Forelimb muscle (tissue), 1 donor: ENCODE measurements around the gene DMAC2. TPM values are rescaled to one million over a fixed set of nuclear protein-coding genes. Genes with fewer than 3 reads are reported as not detected.
"Not testable (repeated sequence)": the region's sequence is repeated elsewhere in the genome, so short reads cannot be mapped to it uniquely, and the experiment has no call there.

Source experiments
- DNase-seq: peaks from one replicate; pipeline ENCODE4 v3.0.0-alpha.2; 2013; ENCODE audit warnings: low read depth
- polyA plus RNA-seq: library from polyadenylated mRNA; unstranded; fragments of 120-200 nt; gene quantifications from one replicate; pipeline ENCODE4 v1.2.1, GENCODE V29; 2013; ENCODE audit not compliant: insufficient read length

The DMAC2 gene
- 42.9 TPM for polyA plus RNA-seq

DNA sequence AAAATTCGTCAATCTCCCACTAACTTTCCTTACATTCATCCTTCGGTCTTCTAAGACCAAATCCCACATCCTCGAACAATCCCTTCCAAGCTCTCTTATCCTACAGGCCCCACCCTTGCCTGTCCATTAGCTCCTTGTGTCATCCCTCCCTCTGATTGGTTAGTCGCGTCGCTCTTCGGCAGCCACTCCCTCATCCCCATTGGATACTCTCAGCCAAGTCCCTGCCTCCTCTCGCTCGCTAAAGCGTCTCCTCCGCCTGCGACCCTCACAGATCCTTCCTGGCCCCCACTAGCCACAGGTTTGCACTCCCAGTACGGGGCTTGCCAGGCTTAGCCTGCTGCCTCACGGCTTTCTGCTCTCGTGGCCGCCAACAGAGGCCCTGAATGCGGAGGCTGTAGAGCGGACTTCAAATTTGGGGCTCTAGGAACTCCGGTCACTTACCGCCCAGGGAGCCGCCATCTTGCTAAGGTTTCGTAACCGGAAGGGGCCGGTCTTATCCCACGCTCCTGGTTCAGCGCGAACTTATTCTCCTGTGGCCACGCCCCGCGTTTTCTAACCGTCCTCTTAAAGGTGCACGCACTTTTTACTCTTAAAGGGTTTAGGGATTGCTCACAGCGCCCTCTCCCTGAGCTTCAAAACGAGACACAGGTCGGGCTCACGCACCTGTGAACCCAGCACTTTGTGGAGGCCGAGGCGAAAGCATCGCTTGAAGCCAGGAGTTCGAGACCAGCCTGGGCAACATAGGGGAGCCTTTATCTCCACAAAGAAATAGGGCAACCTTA is at the start of gene DMAC2:
TSS of gene DMAC2 (minus strand) at position 472 of the 782 bp plus-strand sequence. CDS start at position 459, 13 bp downstream.
- DNase-seq: peak; percentile 94

DNA sequence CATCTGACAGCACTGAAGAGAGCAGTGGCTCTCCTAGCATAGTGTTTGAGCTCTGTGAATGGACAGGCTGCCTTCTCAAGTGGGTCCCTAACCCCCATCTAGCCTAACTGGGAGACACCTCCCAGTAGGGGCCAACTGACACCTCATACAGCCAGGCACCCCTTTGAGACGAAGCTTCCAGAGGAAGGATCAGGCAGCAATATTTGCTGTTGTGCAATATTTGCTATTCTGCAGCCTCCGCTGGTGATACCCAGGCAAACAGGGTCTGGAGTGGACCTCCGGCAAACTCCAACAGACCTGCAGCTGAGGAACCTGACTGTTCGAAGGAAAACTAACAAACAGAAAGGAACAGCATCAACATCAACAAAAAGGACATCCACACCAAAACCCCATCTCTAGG is 47.2 kb upstream of the DMAC2 start:
- not testable (repeated sequence) for DNase-seq

DNA sequence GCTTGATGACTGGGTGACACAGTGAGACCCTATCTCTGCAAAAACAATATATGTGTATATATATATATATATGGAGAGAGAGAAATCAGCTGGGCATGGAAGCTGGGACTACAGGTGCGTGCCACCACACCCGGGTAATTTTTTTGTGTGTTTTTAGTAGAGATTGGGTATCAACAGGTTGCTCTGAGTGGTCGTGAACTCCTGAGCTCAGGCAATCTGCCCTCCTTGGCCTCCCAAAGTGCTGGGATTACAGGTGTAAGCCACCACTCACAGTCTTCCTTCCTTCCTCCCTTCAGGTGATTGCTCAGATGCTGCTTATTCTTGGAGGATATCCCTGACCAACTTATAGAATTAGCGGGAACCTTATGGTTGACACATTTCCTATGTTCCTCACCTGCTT is 45.1 kb upstream of the DMAC2 start:
- DNase-seq: no peak

DNA sequence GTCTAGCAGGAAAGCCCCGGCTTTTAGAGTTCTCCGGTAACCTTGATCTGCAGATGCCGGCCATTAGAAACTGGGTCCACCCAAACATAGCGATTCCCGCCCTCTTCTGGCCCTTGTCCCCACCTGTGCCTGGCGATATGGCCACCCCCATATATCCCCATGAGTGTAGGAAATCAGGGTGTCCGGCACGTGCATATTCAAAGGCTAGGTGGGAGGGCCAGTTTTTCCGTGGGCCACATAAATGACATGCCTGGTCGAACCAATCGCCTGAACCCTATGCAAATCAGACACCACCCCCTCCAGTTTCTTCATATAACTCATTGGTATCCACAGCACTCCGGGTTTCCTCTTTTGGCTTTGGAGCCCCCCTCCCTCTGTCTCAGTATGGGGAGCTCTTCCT is 40.6 kb upstream of the DMAC2 start:
- no peak for DNase-seq

DNA sequence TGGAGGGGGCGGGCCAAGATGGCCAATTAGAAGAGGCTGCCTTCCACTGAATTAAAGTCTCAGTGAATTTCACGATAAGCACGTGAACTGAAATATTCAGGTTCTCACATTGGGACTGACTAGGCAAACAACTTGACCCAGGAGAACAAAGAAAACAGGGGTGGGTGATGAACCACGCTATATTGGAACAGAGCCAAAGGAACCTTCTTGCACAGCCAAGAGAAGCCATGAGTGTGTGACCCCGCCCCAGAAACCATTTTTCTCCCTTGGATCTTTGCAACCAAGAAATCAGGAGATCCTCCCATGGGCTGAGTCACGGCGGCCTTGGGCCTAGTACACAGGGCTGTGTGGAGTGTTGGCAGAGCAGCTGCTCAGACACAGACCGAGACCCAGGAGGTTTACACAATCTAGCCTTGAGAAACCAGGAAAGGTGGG is 40.1 kb upstream of the DMAC2 start:
- DNase-seq: no peak

DNA sequence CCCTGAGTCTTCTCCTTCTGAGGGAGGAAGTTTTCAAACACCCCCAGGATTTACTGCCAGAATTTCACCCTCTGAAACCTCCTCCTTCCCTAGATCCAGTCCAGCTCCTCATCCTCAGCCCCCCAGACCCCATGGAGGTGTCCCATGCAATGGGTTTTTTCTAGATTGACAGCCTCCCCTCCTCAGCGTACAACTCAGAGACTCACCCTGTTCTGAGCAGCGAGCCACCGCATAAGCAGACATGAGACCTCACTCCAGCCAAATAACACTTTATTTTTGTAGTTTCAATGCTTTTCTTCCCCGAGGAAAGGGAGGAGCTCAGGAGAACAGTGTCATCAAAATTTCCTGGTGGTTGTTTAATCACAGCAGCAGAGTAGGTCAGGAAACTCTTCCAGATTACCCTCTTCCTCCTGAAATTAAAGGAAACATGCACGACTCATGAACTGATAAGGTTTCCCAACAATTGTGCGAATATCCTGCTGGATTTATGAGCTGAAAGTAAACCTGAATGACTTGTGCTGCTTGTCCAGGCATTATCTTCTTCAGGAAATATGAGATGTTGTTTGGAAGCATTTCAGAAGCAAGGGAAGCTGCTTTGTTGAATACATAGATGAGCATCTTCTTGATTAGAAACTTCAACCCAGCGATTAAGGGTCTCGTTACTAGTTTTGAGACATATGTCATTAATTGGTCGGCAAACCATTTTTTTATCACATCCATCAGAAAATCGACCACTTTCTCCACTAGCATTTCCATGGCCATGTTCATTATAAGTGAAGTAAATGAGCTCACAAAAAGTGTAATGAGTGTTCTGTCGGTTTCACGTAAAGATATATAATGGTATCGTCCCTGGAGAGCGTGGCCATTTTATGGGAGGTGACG is 39.4 kb upstream of the DMAC2 start:
- no peak for DNase-seq

DNA sequence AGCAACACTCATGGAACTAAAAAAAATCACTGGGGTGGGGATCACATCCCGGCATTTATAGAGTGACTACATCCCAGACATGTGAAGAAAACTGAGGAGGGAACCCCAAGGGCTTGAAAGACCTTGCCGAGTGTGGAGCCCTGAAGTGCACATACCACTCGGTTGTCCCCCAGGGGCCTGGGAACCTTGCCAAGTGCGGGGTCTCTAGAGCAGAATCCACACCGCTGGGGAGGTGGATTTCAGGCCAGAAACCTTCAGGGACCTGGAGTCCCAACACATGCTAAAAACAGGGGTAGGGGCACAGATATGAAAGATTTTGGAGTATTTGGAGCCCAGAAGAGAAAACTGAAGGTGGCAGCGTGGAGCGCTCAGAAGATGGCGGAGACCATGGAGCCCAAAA is 38.5 kb upstream of the DMAC2 start:
- no peak for DNase-seq

DNA sequence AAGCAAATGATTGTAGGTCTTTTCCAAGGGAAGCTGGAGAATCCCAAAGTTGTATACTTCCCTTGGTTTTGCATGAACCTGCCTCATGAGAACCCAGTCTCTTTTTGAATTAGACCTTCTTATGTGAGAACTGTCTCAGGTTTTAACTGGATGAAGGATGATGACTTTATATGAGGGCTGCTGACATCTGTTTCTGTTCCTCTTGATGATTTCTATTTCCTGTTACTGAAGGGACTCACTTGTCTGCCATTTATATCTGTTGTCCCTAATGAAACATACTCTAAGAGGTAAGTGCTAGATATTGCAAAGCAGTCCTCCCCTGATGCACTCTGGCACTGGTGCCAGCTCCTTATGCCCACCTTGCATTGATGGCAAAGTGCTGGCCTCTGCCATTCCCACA is 36.9 kb upstream of the DMAC2 start:
- no peak for DNase-seq

DNA sequence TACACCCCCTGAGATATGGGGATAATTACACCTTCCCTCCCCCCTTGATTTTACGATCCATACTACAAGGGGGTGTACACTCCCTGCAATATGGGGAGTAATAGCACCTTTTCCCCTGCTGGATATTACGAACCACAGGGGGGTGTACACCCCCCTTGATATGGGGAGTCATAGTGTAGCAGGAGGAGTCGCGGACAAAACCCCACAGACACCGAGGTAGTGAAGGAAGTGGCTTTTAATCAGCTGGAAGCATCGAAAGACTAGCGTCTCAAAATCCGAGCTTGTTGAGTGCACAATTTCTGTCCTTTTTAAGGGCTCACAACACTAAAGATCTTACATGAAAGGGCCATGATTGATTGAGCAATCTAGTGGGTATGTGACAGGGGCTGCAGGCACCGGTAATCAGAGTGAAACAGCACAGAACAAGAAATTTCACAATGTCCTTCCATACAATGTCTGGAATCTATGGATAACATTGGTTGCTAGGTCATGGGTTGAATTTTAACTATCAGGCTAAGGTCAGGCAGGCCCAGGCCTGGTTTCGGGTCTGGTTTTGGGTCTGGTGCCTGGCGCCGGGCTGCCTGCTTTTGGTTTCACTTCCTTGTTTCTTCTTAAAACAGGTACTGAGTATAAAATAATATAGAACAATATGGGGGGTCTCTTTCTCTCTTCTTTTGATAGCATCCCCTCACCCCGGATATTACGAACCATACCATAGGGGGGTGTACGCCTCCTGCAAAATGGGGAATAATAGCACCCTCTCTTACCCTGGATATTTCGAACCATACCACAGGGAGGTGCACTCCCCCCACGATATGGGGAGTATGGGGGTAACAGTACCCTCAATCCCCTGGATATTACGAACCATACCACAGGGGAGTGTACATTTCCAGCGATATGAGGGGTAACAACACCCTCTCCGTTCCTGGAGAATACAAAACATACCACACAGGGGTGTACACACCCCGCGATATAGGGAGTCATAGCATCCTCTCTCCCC is 23.8 kb upstream of the DMAC2 start:
- not testable (repeated sequence) for DNase-seq

DNA sequence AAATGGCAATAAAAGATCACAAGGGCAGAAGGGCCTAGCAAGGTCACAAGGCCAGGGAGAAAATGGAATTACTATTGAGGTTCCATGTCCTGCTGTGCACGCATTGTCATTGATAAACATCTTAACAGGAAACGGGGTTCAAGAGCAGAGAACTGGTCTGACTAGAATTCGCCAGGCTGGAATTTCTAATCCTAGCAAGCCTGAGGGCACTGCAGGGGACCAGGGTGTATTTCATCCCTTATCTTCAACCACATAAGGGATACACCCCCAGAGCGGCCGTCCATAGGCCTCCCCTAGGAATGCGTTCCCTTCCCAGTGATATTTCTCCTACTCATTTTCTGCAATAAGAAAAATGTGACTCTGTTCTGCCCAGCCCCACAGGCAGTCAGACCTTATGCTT is 22.8 kb upstream of the DMAC2 start:
- DNase-seq: no peak

DNA sequence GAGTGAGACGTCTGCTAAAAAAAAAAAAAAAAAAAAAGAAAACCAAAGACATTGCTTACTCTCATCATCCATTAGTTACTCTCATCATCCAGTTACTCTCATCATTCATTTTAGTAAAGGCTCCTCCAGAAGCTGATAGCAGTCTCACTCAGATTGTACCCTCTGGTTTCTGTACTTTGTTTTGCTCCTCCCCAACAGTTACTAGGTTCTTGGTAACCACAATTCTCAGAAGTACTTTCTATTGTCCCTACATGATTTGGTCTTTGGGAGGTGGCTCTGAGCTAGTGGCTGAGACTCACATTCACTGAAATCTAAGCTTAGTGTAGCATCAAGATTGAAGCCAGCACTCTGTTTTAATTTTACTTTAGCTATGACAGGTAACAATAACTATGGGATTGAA is 17.5 kb upstream of the DMAC2 start:
- no peak for DNase-seq

DNA sequence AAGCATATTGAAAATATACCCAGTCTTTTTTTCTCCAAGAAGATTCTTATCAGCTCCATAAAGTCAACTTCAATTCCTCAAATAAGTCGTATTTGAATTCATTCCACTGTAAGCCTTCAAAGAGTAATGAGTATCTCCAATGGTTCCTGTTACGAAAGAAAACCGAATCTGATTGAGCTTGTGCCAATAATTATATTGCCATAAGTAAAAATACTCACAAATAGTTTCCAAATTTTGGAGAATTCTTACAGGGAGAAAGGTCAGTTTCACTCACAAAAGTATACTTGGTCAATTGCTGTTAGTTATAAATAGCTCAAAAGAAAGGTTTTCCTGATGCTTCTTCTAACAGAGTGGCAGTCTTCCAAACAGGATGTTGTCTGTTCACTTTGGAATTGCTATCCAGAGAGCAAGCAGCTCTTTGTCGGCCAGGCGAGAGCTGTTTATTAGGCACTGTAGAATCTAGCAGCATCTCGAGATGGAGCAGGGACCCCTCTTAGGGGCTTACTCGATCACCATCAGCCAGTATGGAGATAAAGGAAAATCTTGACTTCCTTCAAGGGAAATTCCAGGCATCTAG is 16.7 kb upstream of the DMAC2 start:
- no peak for DNase-seq

DNA sequence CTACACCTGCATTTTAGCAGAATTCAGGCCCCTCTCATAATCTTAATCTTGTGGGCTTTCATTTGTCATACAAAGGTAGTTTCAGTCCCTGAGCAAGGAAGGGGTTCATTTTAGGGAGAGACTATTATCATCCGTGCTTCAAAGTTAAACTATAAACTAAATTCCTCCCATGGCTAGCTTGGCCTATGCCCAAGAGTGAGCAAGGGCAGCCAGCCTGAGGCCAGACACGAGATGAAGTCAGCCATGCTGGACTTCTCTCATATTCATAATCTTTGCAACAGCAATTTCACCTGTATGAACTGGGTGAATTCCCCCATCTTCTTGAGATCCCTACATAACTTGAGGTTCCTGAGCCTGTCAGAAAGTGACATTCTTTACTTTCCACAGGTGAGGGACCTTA is 16.2 kb upstream of the DMAC2 start:
- DNase-seq: no peak

DNA sequence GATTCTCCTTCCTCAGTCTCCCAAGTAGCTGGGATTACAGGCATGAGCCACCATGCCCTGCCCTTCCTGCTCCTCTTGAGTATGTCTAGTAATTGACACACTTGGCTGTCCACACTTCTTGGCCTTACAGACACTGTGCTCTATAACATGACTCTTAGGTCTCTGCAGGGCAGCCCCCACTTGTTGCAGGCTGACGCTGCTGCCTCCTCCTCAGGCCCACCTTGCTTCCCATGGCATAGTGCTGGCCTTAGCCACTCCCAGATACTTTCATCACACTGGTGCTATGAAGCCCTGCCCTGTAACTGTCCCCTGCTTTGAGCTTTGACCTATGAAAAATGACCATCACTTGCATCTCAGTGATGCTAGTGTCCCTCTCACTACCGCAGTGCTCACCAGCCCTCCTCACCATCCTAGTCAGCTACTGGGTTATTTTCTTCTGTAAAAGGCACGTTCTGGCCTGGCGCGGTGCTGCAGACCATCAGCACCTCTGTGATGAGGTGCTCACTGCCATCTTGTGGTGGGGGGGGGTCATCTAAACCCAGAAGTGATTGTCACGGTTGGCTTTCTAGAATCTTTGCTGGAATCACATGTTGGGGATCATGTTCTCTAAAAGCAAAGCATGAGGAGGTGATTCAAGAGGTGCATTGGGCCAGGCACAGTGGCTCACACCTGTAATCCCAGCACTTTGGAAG is 13.0 kb upstream of the DMAC2 start:
- DNase-seq: no peak

DNA sequence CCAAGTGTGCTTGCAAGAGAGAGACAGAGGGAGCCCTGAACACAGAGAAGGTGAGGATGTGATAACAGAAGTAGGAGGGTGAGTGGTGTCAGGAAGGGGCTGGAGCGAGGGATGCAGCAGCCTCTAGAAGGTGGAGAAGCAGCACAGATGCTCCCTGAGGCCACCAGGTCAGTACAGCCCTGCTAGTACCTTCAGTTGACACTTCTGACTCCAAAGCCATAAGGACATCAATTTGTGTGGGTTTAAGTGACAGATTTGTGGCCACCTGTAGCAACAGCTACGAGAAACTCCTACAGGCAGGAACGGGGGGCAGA is 10.1 kb upstream of the DMAC2 start:
- DNase-seq: no peak

DNA sequence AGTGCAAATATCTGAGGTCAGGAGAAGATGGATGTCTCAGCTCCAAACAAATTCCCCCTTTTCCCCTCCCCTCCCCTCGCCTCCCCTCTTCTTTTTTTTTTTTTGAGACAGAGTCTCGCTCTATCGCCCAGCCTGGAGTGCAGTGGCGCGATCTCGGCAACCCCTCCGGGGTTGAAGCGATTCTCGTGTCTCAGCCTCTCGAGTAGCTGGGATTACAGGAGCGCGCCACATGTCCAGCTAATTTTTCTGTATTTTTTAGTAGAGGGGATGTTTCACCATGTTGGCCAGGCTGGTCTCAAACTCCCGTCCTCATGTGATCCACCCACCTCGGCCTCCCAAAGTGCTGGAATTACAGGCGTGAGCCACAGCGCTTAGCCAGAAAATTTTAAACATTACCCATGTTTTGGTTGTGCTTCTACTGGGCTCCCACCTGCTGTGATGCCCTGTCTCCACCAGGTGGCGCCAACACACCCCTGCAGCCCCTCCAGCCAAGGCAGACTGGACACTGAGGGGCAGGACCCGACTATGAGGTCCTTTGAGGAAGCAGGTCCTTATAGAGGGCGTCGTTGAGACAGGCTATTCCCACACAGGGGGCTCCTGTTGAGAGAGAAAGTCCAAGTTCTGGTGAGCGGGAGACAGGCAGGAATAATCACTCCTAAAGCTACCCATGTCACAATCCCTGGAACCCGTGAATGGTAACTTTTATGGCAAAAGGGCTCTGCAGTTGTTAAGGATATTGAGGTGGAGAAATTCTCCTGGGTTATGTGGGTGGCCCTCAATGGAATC is 9.6 kb upstream of the DMAC2 start:
- no peak for DNase-seq

DNA sequence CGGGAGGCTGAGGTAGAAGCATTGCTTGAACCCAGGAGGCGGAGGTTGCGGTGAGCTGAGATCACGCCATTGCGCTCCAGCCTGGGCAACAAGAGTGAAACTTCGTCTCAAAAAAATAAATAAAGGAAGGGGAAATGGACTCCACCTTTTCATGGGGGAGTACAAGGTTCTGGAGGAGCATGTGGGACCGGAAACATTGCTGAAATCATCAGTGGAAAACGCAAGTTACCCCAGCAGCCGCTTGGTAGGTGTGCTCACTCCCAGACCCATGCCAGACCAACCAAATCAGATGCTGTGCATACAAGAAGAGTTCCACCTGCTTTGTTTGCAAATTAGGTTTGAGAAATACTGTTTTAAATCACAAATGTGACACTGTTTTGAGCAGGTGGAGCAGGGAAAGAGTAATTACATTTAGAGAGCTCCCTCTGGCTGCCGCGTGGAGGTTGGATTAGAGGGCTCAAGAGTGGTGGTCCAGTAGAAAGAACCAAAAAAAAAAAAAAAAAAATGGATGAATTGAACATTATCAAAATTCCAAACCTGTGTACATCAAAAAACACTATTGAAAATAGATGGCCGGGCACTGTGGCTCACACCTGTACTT is 8.1 kb upstream of the DMAC2 start:
- no peak for DNase-seq

DNA sequence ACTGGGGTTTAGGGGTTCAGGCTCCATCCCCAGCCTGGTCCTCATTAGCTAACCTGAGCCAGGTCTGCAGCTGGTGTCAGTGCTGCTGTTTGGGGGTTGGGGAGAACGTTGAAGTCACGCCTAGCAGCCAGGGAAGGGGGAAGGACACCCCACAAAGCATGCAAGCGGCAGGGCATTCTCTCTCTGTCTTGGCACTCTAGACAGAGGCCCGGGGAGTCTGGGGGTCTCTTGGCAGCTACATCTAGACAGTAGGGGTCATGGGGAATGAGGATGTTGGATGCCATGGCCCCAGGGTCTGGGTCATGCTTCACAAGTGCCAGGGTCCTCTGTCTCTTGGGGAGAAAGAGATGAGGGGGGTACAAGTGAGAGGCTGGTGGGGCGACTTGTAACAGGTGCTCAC is 5.9 kb upstream of the DMAC2 start:
- DNase-seq: no peak

DNA sequence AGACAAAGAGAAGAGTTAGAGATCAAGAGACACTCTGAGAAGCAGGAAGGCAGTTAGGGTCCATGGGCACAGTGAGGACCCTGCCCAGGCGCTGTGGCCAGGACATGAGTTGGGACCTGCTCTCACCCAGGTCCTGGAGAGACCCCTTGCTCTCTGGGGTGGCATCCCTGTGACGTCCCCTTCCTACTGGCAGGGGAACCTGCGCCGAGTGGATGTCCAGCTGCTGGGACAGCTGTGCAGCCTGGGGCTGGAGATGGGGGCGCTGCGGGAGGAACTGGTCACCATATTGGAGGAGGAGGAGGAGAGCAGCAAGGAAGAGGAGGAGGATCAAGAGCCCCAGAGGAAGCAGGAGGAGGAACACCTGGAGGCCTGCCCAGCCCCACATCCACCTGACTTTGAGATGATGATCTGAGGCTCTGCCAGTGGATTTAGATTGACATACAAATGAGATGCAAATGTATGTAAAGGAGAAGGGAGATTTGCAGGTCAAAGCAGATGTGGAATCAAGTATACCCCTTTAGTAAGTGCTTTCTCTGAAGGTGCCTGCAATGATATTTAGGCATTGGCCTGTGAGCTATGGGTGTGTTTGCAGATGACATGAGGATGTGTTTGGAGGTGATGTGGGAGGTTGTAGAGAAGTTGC is 4.2 kb upstream of the DMAC2 start:
- DNase-seq: no peak
